HCEC 1CT (cell line): ENCODE measurements around the gene SEL1L.
"Not testable (repeated sequence)": the region's sequence is repeated elsewhere in the genome, so short reads cannot be mapped to it uniquely, and the experiment has no call there.

ENCODE experiments used
- DNase-seq: peaks from one replicate; pipeline ENCODE4 v3.0.0-alpha.2; 2017

The SEL1L gene

GRCh38 chr14:81523616-81524015, 10.0 kb downstream of the SEL1L start:
- DNase-seq, result no peak

GRCh38 chr14:81523016-81523415, 10.6 kb downstream of the SEL1L start:
- DNase-seq, result no peak

GRCh38 chr14:81521356-81521755, 12.3 kb downstream of the SEL1L start:
- no peak for DNase-seq

- DNase-seq, result peak; percentile 16
Observed at GRCh38 chr14:81519200-81520011, 14.2 kb downstream of the SEL1L start.

GRCh38 chr14:81517798-81518398, 15.8 kb downstream of the SEL1L start:
- peak; percentile 72 for DNase-seq

- DNase-seq, result peak; percentile 61
Observed at GRCh38 chr14:81516986-81517797, 16.5 kb downstream of the SEL1L start.

GRCh38 chr14:81515927-81516326, 17.7 kb downstream of the SEL1L start:
- DNase-seq, result not testable (repeated sequence)

- DNase-seq, result not testable (repeated sequence)
Observed at GRCh38 chr14:81512826-81513225, 20.8 kb downstream of the SEL1L start.

- no peak for DNase-seq
Observed at GRCh38 chr14:81511111-81511904, 22.3 kb downstream of the SEL1L start.

- DNase-seq, result no peak
Observed at GRCh38 chr14:81509838-81510452, 23.7 kb downstream of the SEL1L start.

- DNase-seq, result no peak
Observed at GRCh38 chr14:81509321-81509720, 24.3 kb downstream of the SEL1L start.

- DNase-seq, result no peak
Observed at GRCh38 chr14:81506487-81506886, 27.2 kb downstream of the SEL1L start.

GRCh38 chr14:81504864-81505263, 28.8 kb downstream of the SEL1L start:
- DNase-seq, result no peak

- no peak for DNase-seq
Observed at GRCh38 chr14:81485781-81486180, 47.9 kb downstream of the SEL1L start.

- DNase-seq, result no peak
Observed at GRCh38 chr14:81485372-81485771, 48.3 kb downstream of the SEL1L start.

GRCh38 chr14:81484120-81484519, 49.5 kb downstream of the SEL1L start:
- no peak for DNase-seq

- DNase-seq, result no peak
Observed at GRCh38 chr14:81480741-81481140, 52.9 kb downstream of the SEL1L start.

GRCh38 chr14:81478446-81478845, 55.2 kb downstream of the SEL1L start:
- DNase-seq, result no peak

GRCh38 chr14:81476816-81477215, 56.8 kb downstream of the SEL1L start:
- DNase-seq, result no peak

GRCh38 chr14:81474685-81475324, 58.8 kb downstream of the SEL1L start:
- DNase-seq, result no peak

- no peak for DNase-seq
Observed at GRCh38 chr14:81474148-81474492, 59.5 kb downstream of the SEL1L start.
